ENCODE measurements around the gene TRDN.

DNA sequence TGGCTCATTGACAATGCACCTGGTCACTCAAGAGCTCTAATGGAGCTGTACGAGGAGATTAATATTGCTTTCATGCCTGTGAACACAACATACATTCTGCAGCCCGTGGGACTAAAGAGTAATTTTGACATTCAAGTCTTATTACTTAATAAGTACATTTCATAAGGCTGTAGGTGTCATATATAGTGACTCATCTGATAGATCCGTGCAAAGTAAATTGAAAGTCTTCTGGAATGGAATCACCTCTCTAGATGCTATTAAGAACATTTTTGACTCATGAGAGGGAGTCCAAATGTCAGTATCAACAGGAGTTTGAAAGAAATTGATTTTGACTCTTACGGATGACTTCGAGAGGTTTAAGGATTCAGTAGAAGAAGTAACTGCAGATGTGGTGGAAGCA is 372.8 kb downstream of the TRDN start:
- TF ChIP-seq POLR2A (IDR thresholded peaks at IDR 0.05; ENCODE audit: low read length) (no peak), GATA1 (IDR thresholded peaks at IDR 0.05; ENCODE audit: low read depth, low read length) (no peak)

Data from erythroblast (primary cell).